Muscle layer of colon (tissue), 2 donors: ENCODE measurements around the gene PEAK3.
"Not testable (repeated sequence)": the region's sequence is repeated elsewhere in the genome, so short reads cannot be mapped to it uniquely, and the experiment has no call there.

Source experiments
- H3K27ac ChIP-seq: one replicate; pipeline ENCODE4 v1.7.0; 2013; ENCODE audit warnings: low read depth, mild to moderate bottlenecking, low read length, moderate library complexity
- H3K27me3 ChIP-seq, 2 donors: one replicate each; pipeline ENCODE4 v1.7.0; 2013; ENCODE audit warnings: low read length in 2 of 2, mild to moderate bottlenecking in 2 of 2; ENCODE audit not compliant: insufficient read depth in 2 of 2, control insufficient read depth in 1 of 2
- H3K36me3 ChIP-seq: one replicate; pipeline ENCODE4 v1.7.0; 2013; ENCODE audit warnings: mild to moderate bottlenecking, low read length; ENCODE audit not compliant: insufficient read depth
- H3K4me1 ChIP-seq: one replicate; pipeline ENCODE4 v1.7.0; 2013; ENCODE audit warnings: mild to moderate bottlenecking, low read length; ENCODE audit not compliant: insufficient read depth
- H3K4me3 ChIP-seq, 2 donors: one replicate each; pipeline ENCODE4 v1.7.0; 2013; ENCODE audit warnings: low read length in 2 of 2, low read depth in 1 of 2, mild to moderate bottlenecking in 1 of 2, moderate library complexity in 1 of 2
- H3K9ac ChIP-seq: one replicate; pipeline ENCODE4 v1.7.0; 2013; ENCODE audit warnings: low read length
- H3K9me3 ChIP-seq: one replicate; pipeline ENCODE4 v1.7.0; 2013; ENCODE audit warnings: mild to moderate bottlenecking, low read length
- donor health status: abdominal sarcoma.
- donor health status: Adenocarcinoma of cecum.

Gene PEAK3

GRCh38 chr19:2283835-2284507 is 2.0 kb upstream of the PEAK3 start:
- Histone ChIP-seq H3K4me3 (no peak overlapping the region), H3K36me3 (no peaks in the 10 kb centered on the region), H3K9me3 (no peaks in the 10 kb centered on the region), H3K9ac (no peak overlapping the region), H3K27me3 (peaks cover 0 to 6% of the 10 kb centered on the region in 2 donors), H3K4me1 (no peaks in the 10 kb centered on the region), H3K27ac (no peak overlapping the region)

- H3K4me1 ChIP-seq: no peaks in the 10 kb centered on the region
- H3K27ac ChIP-seq: no peak overlapping the region
- H3K9me3 ChIP-seq: no peaks in the 10 kb centered on the region
- no peaks in the 10 kb centered on the region for H3K36me3 ChIP-seq
- H3K27me3 ChIP-seq: peaks cover 0 to 6% of the 10 kb centered on the region in 2 donors
- H3K9ac ChIP-seq: no peak overlapping the region
- H3K4me3 ChIP-seq: no peak overlapping the region
Observed at GRCh38 chr19:2282862-2283237, 875 bp upstream of the PEAK3 start.

- not testable (repeated sequence) for H3K36me3 ChIP-seq, H3K27me3 ChIP-seq, H3K4me3 ChIP-seq, H3K9ac ChIP-seq, H3K4me1 ChIP-seq, H3K9me3 ChIP-seq
- H3K27ac ChIP-seq: peak overlapping the region; percentile 34
Observed at GRCh38 chr19:2281265-2282061, 512 bp downstream of the PEAK3 start.

GRCh38 chr19:2280633-2281264 is 1.2 kb downstream of the PEAK3 start:
- Histone ChIP-seq H3K9ac (no peak overlapping the region), H3K27ac (no peak overlapping the region), H3K4me1 (peaks cover 5% of the 10 kb centered on the region)

GRCh38 chr19:2278459-2279158 is 3.4 kb downstream of the PEAK3 start:
- H3K27me3 ChIP-seq: peaks cover 0 to 6% of the 10 kb centered on the region in 2 donors
- H3K9ac ChIP-seq: no peak overlapping the region
- no peaks in the 10 kb centered on the region for H3K36me3 ChIP-seq
- H3K4me1 ChIP-seq: peaks cover 20% of the 10 kb centered on the region
- H3K4me3 ChIP-seq: no peak overlapping the region
- no peak overlapping the region for H3K27ac ChIP-seq
- H3K9me3 ChIP-seq: no peaks in the 10 kb centered on the region

More at GRCh38 chr19:2280633-2281264, 1.2 kb downstream of the PEAK3 start:
- no peak overlapping the region for H3K4me3 ChIP-seq
- no peaks in the 10 kb centered on the region for H3K36me3 ChIP-seq
- H3K27me3 ChIP-seq: peaks cover 0 to 6% of the 10 kb centered on the region in 2 donors
- H3K9me3 ChIP-seq: no peaks in the 10 kb centered on the region

GRCh38 chr19:2277138-2277537 is 4.8 kb downstream of the PEAK3 start:
- peaks cover 0 to 2% of the 10 kb centered on the region in 2 donors for H3K27me3 ChIP-seq
- H3K9me3 ChIP-seq: no peaks in the 10 kb centered on the region
- no peak overlapping the region for H3K27ac ChIP-seq
- peaks cover 35% of the 10 kb centered on the region for H3K4me1 ChIP-seq
- H3K4me3 ChIP-seq: no peak overlapping the region
- H3K36me3 ChIP-seq: peaks cover 9% of the 10 kb centered on the region
- H3K9ac ChIP-seq: no peak overlapping the region

- no peak overlapping the region for H3K4me3 ChIP-seq
- H3K9me3 ChIP-seq: no peaks in the 10 kb centered on the region
- H3K9ac ChIP-seq: no peak overlapping the region
- H3K27ac ChIP-seq: no peak overlapping the region
- peaks cover 41% of the 10 kb centered on the region for H3K4me1 ChIP-seq
- H3K27me3 ChIP-seq: no peaks in the 10 kb centered on the region
- H3K36me3 ChIP-seq: peaks cover 14% of the 10 kb centered on the region
Observed at GRCh38 chr19:2276429-2276986, 5.5 kb downstream of the PEAK3 start.

- no peak overlapping the region for H3K4me3 ChIP-seq
- H3K27ac ChIP-seq: no peak overlapping the region
- H3K9ac ChIP-seq: no peak overlapping the region
- H3K36me3 ChIP-seq: peaks cover 17% of the 10 kb centered on the region
- peaks cover 46% of the 10 kb centered on the region for H3K4me1 ChIP-seq
- no peaks in the 10 kb centered on the region for H3K9me3 ChIP-seq
- H3K27me3 ChIP-seq: no peaks in the 10 kb centered on the region
Observed at GRCh38 chr19:2275588-2276428, 6.2 kb downstream of the PEAK3 start.

GRCh38 chr19:2274931-2275535 is 6.9 kb downstream of the PEAK3 start:
- Histone ChIP-seq H3K4me1 (peaks cover 46% of the 10 kb centered on the region), H3K9me3 (no peaks in the 10 kb centered on the region), H3K9ac (no peak overlapping the region), H3K27ac (no peak overlapping the region), H3K36me3 (peaks cover 17% of the 10 kb centered on the region), H3K27me3 (no peaks in the 10 kb centered on the region), H3K4me3 (no peak overlapping the region)

GRCh38 chr19:2274185-2274711 is 7.7 kb downstream of the PEAK3 start:
- no peak overlapping the region for H3K9ac ChIP-seq
- H3K9me3 ChIP-seq: no peaks in the 10 kb centered on the region
- H3K36me3 ChIP-seq: peaks cover 17% of the 10 kb centered on the region
- H3K27me3 ChIP-seq: no peaks in the 10 kb centered on the region
- H3K4me3 ChIP-seq: peak overlapping the region in 1 of 2 donors; percentile 27
- peak overlapping the region; percentile 81 for H3K27ac ChIP-seq
- H3K4me1 ChIP-seq: peaks cover 46% of the 10 kb centered on the region
